GM19035 (cell line): Measurements from ENCODE around the gene LHFPL2.
"Not testable (repeated sequence)": the region's sequence is repeated elsewhere in the genome, so short reads cannot be mapped to it uniquely, and the experiment has no call there.

Experiments used
- ATAC-seq: cut with Tn5 transposase; IDR thresholded peaks from one replicate; pipeline ENCODE4 v1.9.1; 2021; ENCODE audit not compliant: unreplicated experiment

The LHFPL2 gene

DNA sequence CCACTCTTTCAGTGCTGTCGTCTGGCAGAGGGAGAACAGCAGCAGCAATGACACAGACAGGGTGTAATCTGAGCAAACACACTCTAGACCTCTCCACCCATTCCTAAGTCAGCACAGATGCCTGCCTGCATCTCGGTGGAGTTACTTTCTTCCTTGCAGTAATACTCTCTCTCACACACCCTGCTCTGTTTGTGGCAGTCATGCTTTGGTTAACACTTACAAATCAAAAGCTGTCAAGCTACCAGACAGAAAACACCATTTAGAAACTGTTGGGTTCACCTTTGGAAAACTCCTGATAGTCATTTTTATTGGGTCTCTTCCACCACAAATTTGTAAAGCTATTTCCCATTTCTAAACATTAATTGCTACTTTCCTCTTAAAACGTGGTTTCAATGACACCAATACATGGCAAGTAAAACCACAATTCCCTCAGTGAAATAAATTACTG is 27.3 kb downstream of the LHFPL2 start:
- ATAC-seq = no peak

DNA sequence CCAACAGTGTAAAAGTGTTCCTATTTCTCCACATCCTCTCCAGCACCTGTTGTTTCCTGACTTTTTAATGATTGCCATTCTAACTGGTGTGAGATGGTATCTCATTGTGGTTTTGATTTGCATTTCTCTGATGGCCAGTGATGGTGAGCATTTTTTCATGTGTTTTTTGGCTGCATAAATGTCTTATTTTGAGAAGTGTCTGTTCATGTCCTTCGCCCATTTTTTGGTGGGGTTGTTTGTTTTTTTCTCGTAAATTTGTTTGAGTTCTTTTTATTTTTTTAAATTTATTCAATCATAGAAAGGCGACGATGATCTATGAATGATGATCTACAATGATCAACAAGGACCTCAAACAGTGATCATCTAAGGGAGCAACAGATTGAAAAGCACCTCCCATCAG is 28.5 kb downstream of the LHFPL2 start:
- ATAC-seq = not testable (repeated sequence)

DNA sequence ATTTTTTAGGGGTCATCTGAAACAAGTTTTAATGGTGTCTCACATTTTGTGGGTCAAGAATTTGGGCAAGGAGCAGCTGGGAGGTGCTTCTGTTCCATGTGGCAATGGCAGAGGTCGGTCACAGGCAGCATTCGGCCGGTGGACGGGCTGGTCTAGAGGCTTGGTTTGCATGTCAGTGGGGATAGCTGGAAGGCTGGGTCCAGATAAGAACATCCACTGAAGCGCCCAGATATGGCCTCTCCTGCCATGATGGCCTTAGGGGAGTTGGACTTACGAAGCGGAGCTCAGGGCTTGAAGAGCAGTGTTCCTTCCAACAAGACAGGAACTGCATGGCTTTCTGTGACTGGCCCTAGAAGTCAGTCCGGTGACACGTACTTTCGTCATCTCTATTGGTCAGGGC is 30.3 kb downstream of the LHFPL2 start:
- ATAC-seq = no peak

DNA sequence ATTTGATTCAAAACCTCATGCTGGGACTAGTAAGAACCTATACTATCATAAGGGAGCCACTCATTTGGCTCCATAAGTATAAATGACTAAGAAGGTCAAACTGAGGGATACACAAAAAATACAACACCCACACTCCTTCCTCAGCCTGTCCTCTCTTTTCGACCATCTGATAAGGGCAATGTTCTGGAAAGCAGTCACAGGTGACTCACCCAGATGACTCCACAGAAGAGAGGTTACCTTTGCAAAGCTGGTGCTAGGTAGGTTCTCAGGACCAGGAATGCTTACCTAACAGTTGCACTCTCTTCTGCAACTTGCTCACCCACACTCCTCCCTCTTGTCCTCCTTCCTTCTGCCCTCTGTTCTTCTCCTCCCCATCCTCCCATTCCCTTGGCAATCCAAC is 32.9 kb downstream of the LHFPL2 start:
- no peak for ATAC-seq

DNA sequence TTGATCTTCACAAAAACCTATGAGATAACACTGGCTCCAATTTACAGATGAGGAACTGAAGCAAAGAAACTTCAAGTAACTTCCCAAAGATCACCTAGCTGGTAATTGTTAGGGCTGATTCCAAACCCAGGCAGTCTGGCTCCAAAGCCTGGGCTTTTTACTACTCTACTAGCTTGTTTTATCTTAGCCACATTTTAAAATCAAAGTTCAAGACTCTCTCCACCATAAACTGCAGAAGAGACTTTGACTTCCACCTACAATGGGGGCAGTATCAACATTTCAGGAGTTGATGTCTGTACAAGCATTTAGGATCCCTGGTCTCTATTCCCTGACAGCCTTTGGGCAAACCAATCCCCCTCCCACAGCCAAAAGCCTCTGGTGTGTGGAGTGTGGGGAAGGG is 33.8 kb downstream of the LHFPL2 start:
- no peak for ATAC-seq

DNA sequence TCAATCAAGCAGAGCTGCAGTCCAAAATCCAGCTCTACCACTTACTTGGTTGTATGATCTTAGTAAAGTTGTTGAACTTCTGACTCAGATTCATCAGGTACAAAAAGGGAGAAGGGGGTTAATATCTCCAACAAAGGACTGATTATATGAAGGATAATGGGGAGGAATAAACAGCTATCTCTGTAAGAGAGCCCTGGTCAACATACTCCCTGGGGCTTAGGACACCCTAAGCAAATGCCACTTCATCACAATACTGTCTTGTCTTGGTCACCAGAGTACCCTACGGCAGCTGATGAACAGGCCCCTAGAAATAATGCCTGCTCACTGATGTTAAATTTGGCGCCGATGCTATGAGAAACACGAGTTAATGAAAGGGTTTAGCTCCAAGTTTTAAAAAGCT is 34.8 kb downstream of the LHFPL2 start:
- ATAC-seq = no peak

- no peak for ATAC-seq
Measured at GRCh38 chr5:78613151-78613533, 35.4 kb downstream of the LHFPL2 start.

DNA sequence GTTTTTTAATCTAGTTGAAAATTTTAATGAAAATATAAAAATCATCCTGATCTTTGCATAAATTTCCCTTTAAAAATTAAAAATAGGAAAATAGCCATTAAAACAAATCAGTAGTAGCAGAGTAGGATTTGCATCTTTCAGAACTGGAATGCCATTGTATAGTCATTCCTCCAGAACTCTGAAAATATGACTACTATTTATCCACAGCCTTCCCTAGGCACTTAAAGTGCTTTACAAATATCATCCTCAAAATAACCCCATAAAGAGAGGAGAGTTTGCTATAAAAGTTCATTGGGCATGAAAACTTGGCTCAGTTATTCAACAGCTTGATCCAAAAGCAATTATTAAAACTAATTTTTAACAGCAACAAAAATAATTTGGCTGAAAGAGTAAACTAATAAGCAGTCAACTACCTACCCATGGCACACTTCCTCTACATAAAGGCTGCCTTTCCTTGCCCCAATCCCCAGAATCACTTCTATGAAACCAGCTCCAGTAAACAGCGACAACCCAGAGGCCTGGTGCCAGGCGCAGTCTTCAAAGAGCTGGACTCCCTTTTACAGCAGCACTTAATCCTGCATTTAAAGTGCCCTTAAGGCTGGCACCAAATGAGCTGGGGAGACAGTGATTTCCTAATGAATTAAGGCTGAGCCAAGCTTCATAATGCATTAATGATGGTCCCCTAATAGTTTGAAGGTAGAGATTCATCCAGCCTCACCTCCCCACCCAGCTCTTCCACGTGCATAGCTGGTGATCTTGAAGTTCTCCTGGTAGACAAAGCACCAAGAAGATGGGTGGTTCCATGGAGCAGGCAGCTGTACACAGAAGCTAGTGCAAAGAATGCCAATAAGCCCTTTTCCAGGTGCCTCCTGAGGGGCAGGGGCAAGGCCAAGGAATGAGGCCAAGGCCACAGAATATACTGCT is 36.1 kb downstream of the LHFPL2 start:
- ATAC-seq = no peak

DNA sequence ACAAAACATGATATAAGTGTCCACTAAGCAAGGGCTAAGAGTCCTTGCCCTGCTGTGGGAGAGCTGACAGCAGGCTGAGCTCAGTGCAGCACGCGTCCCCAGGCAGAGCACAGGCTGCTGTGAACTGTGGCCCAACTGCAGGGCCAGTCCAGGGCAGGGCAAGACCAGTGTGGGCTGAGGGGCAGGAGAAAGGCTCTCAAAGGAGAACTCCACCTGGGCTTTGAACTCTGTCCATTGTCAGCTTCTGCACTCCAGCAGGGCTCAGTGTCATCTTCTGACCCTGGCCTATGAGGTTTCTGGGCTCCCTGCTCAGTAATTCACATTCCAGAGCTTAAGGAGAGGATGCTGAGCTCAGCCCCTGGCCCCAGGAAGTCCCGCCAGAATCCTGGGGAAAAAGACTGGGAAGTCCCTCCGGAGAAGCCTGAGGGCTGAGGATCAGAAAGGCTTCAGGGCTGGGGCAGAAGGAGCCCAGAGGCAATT is 37.4 kb downstream of the LHFPL2 start:
- ATAC-seq = no peak

DNA sequence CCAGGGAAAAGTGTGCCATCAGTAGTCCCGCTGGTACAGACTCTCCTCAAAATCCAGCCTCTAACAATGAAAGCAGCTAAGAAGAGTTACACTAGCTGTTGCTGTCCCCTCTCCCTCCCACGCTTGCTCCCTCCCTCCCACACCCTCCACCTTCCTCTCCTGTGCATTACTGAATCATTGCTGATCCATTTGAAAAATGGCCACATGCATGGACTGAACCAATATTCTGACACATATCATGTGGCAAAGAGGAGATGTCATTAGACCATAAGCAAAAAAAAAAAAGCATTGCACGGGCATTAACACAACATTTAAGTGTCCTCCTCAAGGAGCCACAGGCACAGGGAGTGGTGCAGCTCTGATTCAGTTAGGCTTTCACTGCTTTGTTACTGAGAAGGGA is 37.9 kb downstream of the LHFPL2 start:
- no peak for ATAC-seq

GRCh38 chr5:78610163-78610583 is 38.4 kb downstream of the LHFPL2 start:
- no peak for ATAC-seq

GRCh38 chr5:78607864-78608263 is 40.7 kb downstream of the LHFPL2 start:
- ATAC-seq = no peak

DNA sequence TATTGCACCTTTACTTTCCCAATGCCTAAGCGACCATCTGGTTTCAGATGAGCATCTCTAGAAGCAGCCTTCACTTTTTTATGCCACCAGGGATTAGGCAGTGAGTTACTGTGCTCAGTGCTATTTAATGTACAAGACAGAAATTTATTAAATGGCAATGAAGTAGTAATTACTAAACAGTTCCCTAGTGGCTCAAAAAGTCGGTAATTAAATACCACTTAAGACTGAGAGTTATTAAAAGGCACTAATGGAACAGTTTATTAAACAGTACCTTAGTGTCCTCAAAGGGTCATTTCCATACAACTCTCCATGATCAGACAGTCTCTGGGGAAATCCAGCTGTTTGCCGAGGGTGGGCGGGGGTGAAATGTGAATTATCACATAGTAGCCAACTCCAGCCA is 42.3 kb downstream of the LHFPL2 start:
- no peak for ATAC-seq

DNA sequence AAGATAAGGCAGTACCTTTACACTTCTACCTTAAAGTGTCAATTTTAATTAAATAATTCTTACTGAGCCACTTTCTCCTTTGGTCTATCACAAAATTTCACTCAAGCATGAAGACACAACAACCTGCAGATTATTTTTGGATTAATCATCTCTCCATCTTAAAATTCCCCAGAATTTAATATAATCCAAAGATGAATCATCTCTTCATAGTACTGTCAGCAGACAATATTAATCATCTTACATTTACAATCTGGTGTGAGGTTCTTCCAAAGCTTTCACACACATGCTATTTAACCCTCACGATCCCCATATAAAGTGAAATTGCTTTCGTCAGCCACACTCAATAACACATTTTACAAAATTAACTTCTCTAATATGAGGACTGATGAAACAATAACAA is 43.0 kb downstream of the LHFPL2 start:
- ATAC-seq = no peak

GRCh38 chr5:78604689-78605285 is 43.8 kb downstream of the LHFPL2 start:
- no peak for ATAC-seq

DNA sequence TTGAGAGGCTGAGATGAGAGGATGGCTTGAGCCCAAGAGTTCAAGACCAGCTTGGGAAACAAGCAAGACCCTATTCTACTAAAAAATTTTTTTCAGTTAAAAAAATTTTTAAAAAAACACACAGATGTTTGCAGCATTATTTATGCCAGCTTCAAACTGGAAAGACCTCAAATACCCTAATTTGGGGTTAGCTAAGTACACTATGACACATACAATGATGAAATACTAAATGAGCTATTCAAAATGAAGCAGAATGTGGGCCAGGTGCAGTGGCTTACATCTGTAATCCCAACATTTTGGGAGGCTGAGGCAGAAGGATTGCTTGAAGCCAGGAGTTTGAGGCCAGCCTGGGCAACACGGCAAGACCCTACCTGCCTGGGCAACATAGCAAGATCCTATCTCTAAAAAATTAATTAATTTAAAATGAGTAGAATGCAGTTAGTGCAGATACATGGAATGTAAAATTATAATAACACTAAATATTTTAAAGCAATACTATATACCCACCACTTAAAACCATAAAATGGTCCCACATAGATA is 44.9 kb downstream of the LHFPL2 start:
- ATAC-seq = no peak

GRCh38 chr5:78602400-78602799 is 46.2 kb downstream of the LHFPL2 start:
- no peak for ATAC-seq

- no peak for ATAC-seq
Measured at GRCh38 chr5:78601559-78602314, 46.8 kb downstream of the LHFPL2 start.

- ATAC-seq = no peak
Measured at GRCh38 chr5:78600687-78601414, 47.7 kb downstream of the LHFPL2 start.

- ATAC-seq = no peak
Measured at GRCh38 chr5:78598973-78599372, 49.6 kb downstream of the LHFPL2 start.

- no peak for ATAC-seq
Measured at GRCh38 chr5:78597974-78598371, 50.6 kb downstream of the LHFPL2 start.
